HG03565 (cell line): Measurements from ENCODE around the gene ESM1.

Experiments
- ATAC-seq: cut with Tn5 transposase; IDR thresholded peaks from one replicate; pipeline ENCODE4 v1.9.1; 2021; ENCODE audit warnings: mild to moderate bottlenecking, moderate library complexity; ENCODE audit not compliant: unreplicated experiment

Gene ESM1

GRCh38 chr5:54988218-54988617 lies 2.8 kb upstream of the ESM1 start:
- no peak for ATAC-seq

DNA sequence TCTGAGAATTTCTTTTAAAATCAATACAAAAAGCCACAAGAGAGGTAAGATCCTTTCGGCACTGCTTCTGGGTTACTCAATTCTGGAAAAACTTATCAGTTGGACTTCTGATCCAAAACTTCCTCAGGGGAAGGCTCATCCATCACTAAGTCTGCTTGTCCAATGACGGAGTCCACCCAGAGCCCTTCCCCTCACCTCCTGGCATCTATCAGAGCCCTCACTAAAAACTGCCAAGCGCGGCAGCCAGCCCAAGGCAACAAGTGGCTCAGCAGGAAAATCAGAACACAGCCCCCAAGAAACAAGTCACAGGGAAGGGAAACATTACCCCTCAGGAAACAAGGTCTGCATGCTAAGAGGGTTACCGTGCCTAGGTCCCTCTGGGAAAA lies 869 bp upstream of the ESM1 start:
- no peak for ATAC-seq

DNA sequence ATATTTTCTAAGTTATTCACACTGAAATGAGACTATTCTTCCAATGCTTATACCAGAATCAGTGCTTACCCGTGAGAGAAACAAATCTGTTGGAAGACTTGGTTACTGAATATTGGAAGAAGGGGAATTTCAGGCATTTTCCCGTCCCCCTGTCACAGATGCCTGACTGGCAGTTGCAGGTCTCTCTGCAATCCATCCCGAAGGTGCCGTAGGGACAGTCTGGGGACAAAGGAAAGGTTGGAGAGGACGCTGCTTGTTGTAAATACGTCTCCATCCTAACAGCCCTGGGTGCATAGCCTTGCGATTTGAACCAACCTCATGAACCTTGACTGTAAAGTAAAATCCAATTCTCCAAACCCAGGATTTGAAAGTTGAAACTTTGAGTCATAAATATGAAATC lies 3.5 kb downstream of the ESM1 start:
- no peak for ATAC-seq

- no peak for ATAC-seq
These were observed 9.7 kb downstream of the ESM1 start for GRCh38 chr5:54975701-54976100.

- no peak for ATAC-seq
These were observed 15.3 kb downstream of the ESM1 start for GRCh38 chr5:54969856-54970828.

DNA sequence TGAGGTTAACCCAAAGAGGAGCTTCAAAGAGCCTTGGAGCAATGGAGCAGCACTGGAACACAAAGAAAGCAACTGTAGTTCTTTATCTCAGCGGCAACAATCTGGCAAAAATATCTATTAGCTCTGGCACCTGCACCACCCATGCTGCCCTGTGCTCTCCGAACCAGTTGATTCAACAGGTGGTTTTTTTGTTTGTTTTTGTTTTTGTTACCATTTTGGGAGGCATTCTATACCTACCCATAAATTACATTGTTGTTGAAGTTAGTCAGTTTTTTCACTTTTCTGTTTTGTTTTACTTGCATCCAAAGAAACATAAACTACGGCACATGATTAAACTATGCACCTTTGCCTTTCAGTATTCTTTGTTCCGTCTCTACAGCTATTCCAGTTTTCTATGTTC lies 16.2 kb downstream of the ESM1 start:
- no peak for ATAC-seq

GRCh38 chr5:54965806-54966205 lies 19.6 kb downstream of the ESM1 start:
- ATAC-seq, result no peak

GRCh38 chr5:54964405-54964804 lies 21.0 kb downstream of the ESM1 start:
- ATAC-seq, result no peak

DNA sequence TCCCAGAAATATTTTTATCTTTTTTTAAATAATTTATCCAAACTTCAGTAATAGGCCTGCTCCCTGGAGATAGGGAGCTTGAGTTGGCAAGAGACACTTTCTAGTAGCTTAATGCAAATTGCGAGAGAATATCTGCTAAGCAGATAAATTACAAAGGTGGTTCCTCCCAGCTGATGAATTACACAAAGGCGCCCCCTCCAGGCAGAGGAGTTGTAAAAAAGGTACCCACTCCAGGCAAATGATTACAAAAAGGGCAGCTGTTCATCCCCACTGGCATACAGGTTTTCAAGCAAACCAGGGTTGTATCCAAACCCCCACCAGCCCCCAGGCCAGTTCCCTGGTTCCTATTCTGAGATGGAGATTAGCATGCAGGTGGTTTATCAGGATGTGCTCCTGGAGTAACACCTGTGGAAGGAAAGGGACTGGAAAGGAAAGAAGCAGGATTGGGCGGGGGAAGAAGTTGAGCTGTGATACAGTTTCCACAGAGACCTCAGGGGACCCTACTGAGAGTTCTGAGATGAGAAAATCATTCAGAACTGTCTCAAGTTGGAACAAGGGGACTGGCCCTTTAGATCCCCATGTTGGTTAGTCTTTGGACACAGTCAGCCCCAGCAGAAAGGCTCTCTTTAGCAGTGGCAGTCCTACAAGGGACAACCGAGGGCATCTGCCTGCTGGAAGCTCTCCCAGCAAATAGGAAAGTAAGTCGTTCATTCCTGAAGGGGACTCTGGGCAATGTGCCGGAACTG lies 25.5 kb downstream of the ESM1 start:
- no peak for ATAC-seq

DNA sequence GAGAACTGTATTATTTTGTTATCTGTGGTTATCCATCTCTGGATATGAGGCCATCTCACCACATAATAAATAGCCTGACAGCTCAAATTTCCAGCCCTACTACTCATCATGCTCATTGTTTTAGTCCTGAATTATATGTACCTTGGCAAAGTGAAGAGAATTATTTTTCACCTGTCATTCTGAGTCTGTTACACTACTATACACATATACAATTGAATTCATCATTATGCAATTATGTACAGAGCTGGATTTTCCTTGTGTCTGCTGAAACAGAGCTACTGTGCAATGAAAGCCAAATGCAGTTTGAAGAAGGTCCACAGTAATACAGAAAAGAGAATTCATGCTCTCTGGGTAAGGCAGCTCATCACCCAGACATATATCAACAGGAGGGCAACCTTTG lies 28.5 kb downstream of the ESM1 start:
- no peak for ATAC-seq

DNA sequence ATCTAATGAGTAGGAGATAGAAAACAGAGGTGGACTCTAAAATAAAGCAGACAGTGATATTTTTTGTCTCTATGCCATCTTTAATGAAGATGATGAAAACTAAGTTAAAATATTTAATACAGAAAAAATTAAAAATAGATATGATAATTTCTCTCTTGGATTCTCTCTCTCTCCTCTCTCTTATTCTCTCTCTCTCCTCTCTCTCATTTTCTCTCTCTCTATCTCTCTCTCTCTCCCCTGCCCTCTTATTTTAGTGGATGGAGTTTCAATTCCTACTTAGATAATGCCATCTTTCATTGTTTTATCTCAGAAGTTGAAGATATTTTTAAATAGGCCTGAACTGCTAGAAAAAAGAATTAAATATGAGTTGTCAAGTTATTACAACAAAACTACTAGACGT lies 38.2 kb downstream of the ESM1 start:
- ATAC-seq, result no peak

- ATAC-seq, result no peak
These were observed 39.0 kb downstream of the ESM1 start for GRCh38 chr5:54946306-54946819.

GRCh38 chr5:54944364-54944763 lies 41.0 kb downstream of the ESM1 start:
- no peak for ATAC-seq

DNA sequence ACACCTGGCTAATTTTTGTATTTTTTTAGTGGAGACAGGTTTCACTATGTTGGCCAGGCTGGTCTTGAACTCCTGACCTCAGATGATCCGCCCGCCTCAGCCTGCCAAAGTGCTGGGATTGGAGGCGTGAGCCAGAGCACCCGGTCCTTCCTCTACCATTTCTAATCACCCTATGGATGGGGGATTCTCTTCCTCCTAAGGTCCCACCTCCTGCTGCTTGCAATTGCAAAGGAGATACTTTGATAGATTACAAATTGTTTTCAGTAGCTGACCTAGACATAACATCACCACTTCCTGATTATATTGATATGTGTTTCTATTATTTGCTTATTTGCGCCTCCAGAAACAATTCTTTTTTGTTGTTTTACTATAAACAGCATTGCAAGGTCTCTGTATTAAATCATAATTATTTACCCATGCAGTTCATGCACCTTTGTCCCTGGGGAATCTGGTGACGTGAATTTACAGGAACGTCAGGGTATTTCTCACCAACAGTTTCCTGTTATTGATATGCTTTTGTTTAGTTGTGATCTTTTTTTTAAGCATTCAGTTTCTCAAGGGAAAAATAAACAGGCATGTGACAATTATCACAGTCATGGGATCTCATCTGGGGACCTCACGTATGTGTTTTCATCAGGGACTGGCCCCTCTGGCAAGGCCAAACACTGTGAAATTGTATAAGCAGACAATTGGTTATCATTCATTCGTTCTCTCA lies 43.2 kb downstream of the ESM1 start:
- ATAC-seq, result no peak

DNA sequence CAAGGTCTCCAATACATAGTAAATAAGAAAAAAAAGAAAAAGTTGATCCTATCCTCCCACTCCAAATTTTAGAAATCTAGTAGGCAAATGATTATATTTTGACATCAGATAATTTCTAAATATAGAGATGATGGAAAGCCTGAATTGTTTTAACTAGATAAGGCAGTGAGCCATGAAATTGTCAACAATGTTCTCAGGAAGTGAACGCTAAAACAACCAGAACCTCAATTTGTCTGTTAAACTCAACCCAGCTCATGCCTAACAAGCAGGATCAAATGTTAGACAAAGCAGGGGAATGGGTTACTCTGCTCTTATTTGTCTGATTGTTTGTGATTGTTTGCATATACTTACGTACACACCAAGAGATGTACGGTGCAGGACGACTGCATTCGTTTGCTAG lies 49.2 kb downstream of the ESM1 start:
- no peak for ATAC-seq

GRCh38 chr5:54932789-54933188 lies 52.6 kb downstream of the ESM1 start:
- ATAC-seq, result no peak

DNA sequence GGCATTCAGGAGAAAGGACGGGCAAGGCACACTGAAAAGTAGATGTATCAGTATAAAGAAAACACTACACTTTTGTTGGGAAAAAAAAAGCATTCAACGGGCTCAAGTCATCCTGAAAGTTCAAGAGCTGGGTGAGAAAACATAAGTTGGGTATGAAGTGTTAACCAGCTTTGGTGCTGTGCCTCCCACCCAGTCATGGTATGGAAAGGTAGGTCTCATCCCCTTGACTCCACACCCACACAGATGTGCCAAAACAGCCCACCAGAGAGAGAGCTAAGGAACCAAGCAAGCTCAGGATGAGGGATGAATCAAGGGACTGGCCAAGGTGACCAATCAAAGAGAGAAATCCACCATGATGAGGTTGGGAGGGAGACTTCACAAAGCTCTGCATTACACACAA lies 54.7 kb downstream of the ESM1 start:
- ATAC-seq, result no peak
